Measurements from ENCODE around the gene ATG16L2. TPM values are rescaled to one million over a fixed set of nuclear protein-coding genes. Genes with fewer than 3 reads are reported as not detected.

ATG16L2 gene, protein sequence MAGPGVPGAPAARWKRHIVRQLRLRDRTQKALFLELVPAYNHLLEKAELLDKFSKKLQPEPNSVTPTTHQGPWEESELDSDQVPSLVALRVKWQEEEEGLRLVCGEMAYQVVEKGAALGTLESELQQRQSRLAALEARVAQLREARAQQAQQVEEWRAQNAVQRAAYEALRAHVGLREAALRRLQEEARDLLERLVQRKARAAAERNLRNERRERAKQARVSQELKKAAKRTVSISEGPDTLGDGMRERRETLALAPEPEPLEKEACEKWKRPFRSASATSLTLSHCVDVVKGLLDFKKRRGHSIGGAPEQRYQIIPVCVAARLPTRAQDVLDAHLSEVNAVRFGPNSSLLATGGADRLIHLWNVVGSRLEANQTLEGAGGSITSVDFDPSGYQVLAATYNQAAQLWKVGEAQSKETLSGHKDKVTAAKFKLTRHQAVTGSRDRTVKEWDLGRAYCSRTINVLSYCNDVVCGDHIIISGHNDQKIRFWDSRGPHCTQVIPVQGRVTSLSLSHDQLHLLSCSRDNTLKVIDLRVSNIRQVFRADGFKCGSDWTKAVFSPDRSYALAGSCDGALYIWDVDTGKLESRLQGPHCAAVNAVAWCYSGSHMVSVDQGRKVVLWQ
- total RNA-seq (ENCODE audit: low replicate concordance): 9.1 and 12.4 TPM in 2 replicates

DNA sequence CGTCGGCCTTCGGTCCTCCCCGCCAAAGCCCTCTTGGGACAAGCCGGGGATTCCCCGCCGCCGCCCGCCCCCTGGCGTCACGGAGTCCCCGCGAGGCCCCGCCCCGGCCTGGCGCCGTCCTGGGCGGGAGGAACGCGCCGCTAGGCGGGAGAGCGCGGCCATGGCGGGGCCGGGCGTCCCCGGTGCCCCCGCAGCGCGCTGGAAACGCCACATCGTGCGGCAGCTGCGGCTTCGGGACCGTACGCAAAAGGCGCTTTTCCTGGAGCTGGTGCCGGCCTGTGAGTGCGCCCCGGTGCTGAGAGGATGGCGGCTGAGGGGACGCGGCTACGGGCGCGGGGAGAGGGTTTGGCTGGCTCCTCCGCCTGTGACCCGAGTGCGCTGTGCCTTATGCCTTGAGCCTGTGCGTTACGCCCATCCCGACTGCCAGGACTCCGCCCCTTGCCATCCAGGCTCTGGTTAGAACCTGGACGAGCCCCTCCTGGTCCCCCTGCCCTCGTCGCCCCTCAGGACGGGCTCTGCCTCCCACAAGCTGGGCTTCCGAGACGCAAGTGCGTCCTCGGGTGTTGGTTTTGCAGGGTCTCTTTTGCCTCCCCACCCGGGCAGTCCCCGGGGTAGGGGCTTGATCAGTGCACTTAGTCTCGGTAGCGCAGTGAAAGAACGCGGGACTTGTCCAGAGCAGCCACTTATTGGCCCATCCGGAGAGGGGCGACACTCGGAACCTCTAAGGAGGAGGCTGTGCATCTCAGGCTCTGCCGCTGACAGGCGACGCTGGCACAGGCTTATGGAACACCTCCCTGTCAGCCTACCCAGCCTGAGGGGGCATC, at the start of gene ATG16L2:
Gene ATG16L2, plus strand, starts transcription at position 126 of the 824 bp plus-strand sequence. Its CDS starts 35 bp downstream, at position 161.
- peak within 1 kb of the TSS; percentile 90 for H3K4me3 ChIP-seq (ENCODE audit: low read depth, low read length)
- DNase-seq (ENCODE audit: low read depth): peak; percentile 78
- TF ChIP-seq CTCF (IDR thresholded peaks at IDR 0.05; ENCODE audit: insufficient read depth, low read length): peak; percentile 13

GRCh38 chr11:72764503-72764902, 49.7 kb upstream of the ATG16L2 start:
- H3K4me3 ChIP-seq (ENCODE audit: low read depth, low read length): no peak overlapping the region
- TF ChIP-seq CTCF (IDR thresholded peaks at IDR 0.05; ENCODE audit: insufficient read depth, low read length): no peak
- DNase-seq (ENCODE audit: low read depth): no peak

DNA sequence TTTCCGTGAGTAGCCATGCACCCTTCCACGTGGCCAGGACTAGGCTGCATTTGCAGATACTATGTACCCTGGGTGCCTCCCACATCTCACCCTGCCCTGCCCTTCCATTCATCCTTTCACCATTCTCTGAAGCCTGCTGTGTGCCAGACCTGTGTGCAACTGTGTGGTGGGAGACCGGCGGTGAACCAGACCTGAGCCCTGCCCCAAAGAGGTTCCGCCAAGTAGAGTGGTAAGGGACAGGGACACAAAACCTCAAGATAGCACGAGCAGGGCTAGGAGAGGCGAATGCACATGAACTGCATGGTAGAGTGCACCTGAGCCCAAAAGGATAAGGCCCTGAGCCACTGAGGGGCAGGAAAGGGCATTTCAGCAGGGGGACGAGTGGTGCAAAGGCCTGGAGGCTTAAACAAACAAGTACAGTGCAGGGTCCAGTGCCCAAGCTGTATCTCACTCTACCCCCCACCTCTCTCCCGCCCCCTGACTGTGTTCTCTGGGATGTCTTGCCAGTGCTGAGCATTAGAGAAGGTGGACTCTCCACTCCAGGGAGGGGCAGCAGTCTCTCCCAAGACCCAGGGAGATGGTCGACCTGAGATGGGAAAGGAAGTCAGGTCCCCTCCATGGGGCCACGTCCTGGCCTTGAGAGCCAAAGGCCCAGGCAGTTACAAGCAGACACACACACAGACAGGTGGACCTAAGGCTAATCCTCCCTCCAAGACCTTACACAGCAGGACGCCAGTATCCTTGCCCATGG, 47.9 kb upstream of the ATG16L2 start:
- no peak overlapping the region for H3K4me3 ChIP-seq (ENCODE audit: low read depth, low read length)
- no peak for DNase-seq (ENCODE audit: low read depth)
- no peak for TF ChIP-seq CTCF (IDR thresholded peaks at IDR 0.05; ENCODE audit: insufficient read depth, low read length)

DNA sequence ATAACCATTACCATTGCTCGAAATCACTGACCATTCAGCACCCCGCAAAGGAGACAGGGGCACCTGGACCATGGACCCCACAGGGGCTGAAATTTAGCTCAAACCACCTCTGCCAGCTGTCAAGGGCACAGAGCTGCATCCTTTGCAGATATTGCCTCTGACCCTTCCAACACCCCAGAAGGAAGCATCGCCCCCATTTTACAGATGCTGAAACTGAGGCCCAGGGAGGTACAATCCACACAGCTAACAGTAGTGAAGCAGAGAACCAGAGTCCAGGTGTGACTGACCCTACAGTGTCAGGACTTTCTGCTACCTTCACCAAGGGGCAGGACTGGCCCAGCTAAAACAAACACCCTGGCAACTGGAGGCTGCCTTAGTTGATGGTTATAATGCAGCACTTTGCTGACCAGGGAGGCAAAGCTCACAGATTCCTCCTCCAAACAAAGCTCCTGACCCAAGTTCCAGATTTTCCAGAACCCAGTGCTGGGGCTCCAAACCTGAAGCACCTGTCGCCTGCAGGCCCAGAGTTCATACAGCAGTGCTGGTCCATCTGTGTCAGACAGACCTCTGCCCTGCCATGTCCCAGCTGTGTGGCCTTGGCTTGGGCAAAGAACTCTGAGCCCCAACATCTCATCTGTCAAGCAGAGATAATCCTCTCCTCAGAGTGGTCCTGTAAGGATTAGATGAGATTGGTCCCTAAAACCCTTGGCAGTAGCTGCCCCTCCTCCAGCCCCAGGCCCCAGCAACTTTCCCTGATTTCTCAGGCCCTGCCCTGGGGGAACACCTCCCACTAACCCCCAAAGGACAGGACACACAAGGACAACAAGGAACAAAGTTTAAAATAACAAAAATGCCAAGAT, 46.8 kb upstream of the ATG16L2 start:
- no peak for TF ChIP-seq CTCF (IDR thresholded peaks at IDR 0.05; ENCODE audit: insufficient read depth, low read length)
- H3K4me3 ChIP-seq (ENCODE audit: low read depth, low read length): no peak overlapping the region
- DNase-seq (ENCODE audit: low read depth): no peak

GRCh38 chr11:72768581-72768980, 45.6 kb upstream of the ATG16L2 start:
- DNase-seq (ENCODE audit: low read depth): no peak
- no peak overlapping the region for H3K4me3 ChIP-seq (ENCODE audit: low read depth, low read length)
- TF ChIP-seq CTCF (IDR thresholded peaks at IDR 0.05; ENCODE audit: insufficient read depth, low read length): no peak
